Activated T-helper 9 cell treated with anti-CD3 and anti-CD28 coated beads, Interleukin-2, amount 50 U/mL, for 16 hours (primary cell): ENCODE measurements around the gene WDR46.

Experiments used
- DNase-seq: peaks from one replicate; pipeline ENCODE4 v3.0.0-alpha.2; 2020; ENCODE audit warnings: low read depth

The WDR46 gene, protein sequence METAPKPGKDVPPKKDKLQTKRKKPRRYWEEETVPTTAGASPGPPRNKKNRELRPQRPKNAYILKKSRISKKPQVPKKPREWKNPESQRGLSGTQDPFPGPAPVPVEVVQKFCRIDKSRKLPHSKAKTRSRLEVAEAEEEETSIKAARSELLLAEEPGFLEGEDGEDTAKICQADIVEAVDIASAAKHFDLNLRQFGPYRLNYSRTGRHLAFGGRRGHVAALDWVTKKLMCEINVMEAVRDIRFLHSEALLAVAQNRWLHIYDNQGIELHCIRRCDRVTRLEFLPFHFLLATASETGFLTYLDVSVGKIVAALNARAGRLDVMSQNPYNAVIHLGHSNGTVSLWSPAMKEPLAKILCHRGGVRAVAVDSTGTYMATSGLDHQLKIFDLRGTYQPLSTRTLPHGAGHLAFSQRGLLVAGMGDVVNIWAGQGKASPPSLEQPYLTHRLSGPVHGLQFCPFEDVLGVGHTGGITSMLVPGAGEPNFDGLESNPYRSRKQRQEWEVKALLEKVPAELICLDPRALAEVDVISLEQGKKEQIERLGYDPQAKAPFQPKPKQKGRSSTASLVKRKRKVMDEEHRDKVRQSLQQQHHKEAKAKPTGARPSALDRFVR

GRCh38 chr6:33288921-33289783 lies at the start of gene WDR46, which contains the start of gene PFDN6:
WDR46 (minus strand) TSS chr6:33289239; CDS start chr6:33289170, 69 bp downstream.
PFDN6 (plus strand) TSS chr6:33289601; CDS start chr6:33289857, 256 bp downstream.
- peak; percentile 68 for DNase-seq

- DNase-seq: no peak
Observed at GRCh38 chr6:33336495-33336894, 47.5 kb upstream of the WDR46 start.

DNA sequence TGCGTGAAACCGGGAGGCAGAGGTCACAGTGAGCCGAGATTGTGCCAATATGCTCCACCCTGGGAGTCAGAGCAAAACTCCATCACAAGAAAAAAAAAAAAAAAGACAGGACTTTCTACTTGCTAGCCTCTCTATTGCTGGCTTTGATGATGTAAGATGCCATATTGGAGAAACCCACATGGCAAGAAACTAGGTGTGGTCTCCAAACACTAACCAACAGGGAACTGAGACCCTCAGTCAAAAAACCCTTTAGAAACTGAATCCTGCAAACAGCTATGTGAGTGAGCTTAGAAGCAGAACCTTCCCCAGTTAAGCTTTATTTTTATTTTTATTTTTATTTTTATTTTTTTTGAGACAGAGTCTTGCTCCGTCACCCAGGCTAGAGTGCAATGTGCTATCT lies 46.9 kb upstream of the WDR46 start:
- DNase-seq: no peak

DNA sequence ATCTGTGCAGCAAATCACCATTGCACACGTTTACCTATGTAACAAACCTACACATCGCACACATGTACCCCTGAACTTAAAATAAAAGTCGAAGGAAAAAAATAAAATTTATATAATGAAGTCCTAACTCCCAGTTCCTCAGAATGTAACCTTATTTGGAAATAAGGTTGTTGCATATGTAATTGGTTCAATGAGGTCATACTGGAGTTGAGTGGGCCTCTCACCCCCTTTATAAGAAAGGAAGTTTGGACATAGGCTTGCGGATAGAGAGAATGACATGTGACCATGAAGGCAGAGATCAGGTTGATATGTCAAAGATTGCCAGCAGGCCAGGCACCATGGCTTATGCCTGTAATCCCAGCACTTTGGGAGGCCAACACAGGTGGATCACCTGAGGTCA lies 44.6 kb upstream of the WDR46 start:
- no peak for DNase-seq

DNA sequence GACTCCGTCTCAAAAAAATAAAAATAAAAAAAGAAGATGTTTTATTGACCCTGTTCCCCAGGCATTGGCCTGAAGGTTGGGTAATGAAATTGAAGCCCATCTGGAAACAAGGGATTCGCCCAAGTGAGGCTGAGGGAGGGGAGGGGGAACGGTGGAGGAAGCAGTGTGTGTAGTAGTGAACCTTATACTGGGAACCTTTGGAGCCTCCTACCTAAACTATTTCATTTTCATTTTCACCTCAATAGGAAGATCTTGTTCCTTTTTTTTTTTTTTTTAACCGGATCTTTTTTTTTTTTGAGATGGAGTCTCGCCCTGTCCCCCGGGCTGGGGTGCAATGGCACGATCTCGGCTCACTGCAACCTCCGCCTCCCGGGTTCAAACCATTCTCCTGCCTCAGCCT lies 41.7 kb upstream of the WDR46 start:
- DNase-seq: no peak

GRCh38 chr6:33329058-33329457 lies 40.0 kb upstream of the WDR46 start:
- DNase-seq: no peak

DNA sequence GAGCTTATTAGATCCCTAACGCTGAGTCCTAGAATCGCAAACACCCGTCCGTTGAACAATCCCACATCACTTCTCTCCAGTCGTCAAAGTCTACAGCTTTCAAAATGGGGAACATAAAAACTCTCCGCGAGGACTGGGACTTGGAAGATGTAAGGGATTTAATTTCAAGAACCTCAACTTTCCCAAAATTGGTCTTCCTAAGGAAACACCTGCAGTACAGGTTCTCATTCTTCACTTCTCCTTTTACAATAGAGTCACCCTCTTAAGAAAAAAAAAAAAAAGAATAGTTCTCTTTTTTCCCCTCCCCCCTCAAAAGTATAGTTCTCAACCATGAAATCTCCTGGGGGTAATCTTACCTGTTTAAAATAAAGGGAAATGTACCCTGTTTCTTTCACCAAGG lies 35.1 kb upstream of the WDR46 start:
- DNase-seq: no peak

GRCh38 chr6:33323623-33323948 lies 34.5 kb upstream of the WDR46 start:
- no peak for DNase-seq

- DNase-seq: no peak
Observed at GRCh38 chr6:33321227-33321626, 32.2 kb upstream of the WDR46 start.

DNA sequence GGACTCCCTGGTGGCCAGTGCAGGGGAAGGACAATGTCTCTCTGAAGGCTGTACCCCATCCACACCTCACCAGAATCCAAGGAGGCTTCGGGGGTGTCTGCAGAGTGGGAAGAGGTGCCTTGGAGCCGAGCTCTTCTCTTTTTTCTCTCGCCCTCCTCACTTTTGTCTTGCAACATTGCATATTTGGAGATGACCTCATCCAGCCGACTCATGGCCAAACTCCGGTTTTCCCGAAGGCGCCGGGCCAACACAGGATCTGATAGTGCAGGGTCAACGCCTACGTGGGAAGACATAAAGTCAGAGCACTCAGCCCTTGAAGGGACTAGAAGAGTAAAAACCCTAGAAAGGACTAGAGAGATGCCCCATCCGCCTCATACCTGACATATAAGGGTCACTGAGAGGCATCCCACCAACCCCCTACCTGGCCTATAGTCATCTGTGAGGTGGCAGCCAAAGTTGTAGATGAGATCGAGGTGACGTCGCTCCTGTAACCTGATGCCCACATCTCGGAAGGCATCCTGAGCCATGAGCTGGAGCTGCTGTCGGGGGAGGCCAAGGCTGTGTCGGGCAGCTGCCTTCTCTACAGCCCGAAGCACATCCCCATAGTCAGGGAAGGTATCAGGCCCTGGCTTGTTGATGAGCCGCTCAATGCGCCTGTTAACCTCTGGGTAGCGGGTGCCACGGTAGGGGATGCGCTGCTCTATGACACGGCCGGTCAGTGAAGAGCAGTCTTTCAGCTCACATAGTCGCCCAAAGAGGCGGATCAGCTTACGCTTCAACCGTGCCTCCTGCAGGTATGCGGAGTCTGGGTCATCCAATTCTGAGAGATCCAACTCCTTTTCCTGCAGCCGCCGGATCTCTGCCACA lies 31.5 kb upstream of the WDR46 start:
- no peak for DNase-seq

- no peak for DNase-seq
Observed at GRCh38 chr6:33319939-33320314, 30.9 kb upstream of the WDR46 start.

- DNase-seq: no peak
Observed at GRCh38 chr6:33318426-33319073, 29.5 kb upstream of the WDR46 start.

- DNase-seq: peak; percentile 90
Observed at GRCh38 chr6:33317669-33318425, 28.8 kb upstream of the WDR46 start, which contains the start of gene ZBTB22. ZBTB22 (minus strand) TSS chr6:33317744; CDS start chr6:33316916, 828 bp downstream.

GRCh38 chr6:33317419-33317668 lies 28.3 kb upstream of the WDR46 start:
- DNase-seq: no peak

DNA sequence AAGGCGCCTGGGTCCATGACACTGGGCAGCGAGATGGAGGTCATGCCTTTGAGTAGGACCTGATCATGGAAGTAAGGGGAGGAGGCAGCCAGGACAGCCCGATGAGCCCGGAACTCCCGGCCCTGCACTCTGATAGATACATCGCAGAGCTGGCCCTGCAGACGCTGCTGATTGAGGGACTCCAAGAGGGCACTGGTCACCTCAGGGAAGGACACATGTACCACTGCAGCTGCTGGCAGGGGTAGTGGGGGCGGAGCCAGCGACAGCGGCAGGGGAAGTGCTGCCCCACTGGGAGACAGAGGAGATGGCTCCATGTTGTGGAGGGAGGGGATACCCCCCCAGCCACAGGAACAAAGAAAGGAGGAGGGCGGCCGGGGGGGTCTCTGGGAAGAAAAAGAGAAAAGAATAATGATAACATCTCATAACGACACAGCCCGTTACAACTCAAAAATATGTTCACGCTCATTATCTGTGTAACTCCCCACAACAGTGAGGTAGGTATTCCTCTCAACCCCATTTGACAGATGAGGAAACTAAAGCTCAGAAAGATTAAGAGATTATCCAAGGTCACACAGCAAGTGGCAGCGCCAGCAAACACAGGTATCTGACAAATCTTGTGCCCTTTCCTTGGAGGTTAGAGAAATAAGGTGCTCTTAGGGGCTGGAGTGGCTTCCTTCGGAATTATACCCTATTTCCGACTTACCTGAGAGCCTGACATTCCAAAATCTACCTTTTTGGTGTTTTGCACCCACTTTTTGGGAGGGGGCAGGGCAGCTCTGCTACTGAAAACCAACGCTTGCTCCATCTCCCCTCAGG lies 27.8 kb upstream of the WDR46 start:
- no peak for DNase-seq

DNA sequence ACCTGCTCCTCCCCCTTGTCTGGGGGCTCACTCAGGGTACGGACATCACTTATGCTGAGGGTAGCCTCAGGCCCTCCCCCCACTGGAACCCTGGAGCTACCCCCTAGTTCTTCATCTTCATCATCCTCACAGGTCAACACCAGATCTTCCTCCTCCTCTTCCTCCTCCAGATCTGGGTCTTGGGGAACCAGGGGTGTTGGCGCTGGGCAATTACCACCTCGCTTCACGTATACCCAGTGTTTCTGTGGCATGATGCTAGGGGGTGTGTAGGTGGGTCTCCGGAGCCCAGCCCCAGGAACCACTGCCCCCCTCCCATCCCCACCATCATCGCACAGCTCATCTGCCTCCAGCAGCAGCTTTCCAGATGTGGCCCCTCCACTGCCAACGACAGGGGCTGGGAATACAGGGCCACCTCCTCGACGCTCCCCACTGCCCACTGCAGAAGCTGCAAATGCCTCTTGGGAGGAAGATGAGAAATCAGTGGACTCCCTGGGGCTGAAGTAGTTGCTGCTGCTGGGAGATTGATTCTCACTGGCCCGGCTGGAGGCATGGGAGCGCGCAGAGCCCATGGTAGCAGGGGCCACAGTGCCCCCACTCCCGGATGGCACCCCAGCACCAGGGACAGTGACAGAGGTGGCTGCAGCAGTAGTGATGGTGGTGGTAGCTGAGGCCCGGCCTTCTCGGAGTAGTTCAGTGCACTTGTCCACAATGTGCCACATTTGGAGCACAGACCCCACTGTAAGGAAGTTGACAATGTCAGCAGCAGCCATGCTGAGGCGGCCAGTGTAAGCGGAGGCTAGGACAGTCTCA lies 27.0 kb upstream of the WDR46 start:
- no peak for DNase-seq

DNA sequence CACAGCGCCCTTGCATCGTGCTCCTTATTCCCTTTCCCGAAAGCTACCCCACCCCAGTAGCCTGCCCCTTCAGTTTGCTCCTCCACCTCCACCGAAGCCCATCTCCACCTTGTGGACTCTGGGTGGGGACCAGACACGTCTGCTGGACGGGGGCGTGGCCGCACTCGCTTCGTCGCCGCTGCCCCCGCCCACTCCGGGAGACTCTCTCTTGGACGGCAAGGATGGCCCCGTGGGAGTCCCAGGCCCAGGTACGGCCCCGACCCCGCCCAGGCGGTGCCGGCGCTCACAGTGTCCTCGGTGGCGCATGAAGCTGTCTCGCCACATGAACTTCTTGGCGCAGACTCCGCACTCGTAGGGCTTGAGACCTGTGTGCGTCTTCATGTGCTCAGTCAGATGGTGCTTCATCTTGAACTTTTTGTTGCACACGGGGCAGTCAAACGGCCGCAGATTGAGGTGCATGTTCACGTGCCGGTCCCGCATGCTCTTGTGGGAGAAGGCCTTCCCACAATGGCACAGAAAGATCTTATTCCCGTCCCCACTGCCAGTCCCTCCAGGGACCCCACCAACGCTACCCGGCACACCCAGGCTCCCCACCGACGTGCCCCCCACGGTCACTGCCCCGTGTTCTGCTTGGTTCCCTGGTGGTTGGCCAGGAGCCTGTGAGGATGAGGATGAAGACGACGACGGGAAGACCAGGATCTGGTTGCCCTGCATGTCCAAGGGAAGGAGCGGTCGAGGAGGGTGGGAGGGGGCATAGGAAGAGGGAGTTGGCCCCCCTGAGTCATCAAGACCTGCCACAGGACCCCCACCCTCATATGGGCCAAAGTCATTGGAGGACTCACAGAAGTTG lies 26.1 kb upstream of the WDR46 start:
- DNase-seq: no peak

- DNase-seq: peak; percentile 61
Observed at GRCh38 chr6:33314515-33314942, 25.5 kb upstream of the WDR46 start.
